ENCODE results near the gene XIST. TPM values are rescaled to one million over a fixed set of nuclear protein-coding genes. Genes with fewer than 3 reads are reported as not detected.
"Not testable (repeated sequence)": the region's sequence is repeated elsewhere in the genome, so short reads cannot be mapped to it uniquely, and the experiment has no call there.

The XIST gene
- total and polyA plus RNA-seq, 8 donors: 0.10 to 1,012 (median 105) TPM

DNA sequence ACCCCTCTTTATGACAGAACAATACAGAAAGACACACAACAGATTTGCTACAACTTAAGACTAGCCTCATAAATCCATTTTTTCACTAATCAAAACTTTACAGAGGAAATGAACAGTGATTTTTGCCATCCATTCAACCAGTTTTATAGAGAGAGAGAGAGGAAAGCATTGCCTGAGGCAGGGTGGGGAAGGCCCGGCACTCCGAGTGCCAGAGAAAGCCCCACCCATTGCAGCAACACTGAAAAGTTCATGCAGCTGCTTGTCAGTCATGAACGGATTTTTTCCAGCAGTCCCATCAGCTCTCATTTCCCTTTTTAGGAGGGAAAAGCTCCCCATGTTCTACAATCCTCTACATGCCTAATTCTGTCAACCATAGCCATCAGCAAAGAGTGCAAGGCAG is 52.6 kb downstream of the XIST start:
- intact Hi-C loops (cut with DNase I): no loop called here
- Histone ChIP-seq H3K27ac (no peak overlapping the region), H3K4me3 (no peak overlapping the region), H3K9me3 (no peaks in the 10 kb centered on the region), H3K27me3 (peaks cover 0 to 6% of the 10 kb centered on the region in 2 donors), H3K36me3 (no peaks in the 10 kb centered on the region), H3K4me1 (no peaks in the 10 kb centered on the region)
- ATAC-seq: no peak
- TF ChIP-seq CTCF (IDR thresholded peaks at IDR 0.05): no peak
- DNase-seq: no peak

- H3K27ac ChIP-seq; DNase-seq; H3K36me3 ChIP-seq; H3K4me1 ChIP-seq; H3K9me3 ChIP-seq; H3K27me3 ChIP-seq; intact Hi-C loops (cut with DNase I); ATAC-seq; H3K4me3 ChIP-seq: not testable (repeated sequence)
Measured at GRCh38 chrX:73792511-73792910, 60.0 kb downstream of the XIST start.

DNA sequence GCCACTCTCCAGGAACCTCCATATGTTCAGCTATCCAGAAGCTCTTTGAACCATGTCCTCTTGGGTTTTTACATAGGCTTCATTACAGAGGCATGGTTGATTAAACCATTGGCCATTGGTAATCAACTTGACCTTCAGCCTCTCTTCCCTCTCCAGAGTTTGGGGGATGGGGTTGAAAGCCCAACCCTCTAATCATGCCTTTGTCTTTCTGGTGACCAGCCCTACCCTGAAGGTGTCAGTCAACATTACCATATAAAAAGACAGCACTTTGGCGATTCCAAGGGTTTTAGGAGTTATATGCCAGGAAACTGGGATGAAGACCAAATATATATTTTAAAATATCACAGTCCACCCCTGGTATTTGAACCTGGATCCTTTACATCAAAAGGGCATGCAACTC is 67.0 kb downstream of the XIST start:
- Histone ChIP-seq H3K4me3 (no peak overlapping the region), H3K9me3 (no peaks in the 10 kb centered on the region), H3K27me3 (peaks cover 0 to 4% of the 10 kb centered on the region in 2 donors), H3K27ac (no peak overlapping the region), H3K36me3 (no peaks in the 10 kb centered on the region), H3K4me1 (no peaks in the 10 kb centered on the region)
- no peak for TF ChIP-seq CTCF (IDR thresholded peaks at IDR 0.05)
- ATAC-seq: no peak
- no peak for DNase-seq
- intact Hi-C loops (cut with DNase I): no loop called here

All from left lung (tissue), 10 donors.